ENCODE data around the gene RBM14.
A peak's percentile ranks its signal among the peaks of the same experiment; 100 is the strongest.

The RBM14 gene

GRCh38 chr11:66663741-66664296 is 47.4 kb downstream of the RBM14 start:
- no peak for FAIRE-seq

DNA sequence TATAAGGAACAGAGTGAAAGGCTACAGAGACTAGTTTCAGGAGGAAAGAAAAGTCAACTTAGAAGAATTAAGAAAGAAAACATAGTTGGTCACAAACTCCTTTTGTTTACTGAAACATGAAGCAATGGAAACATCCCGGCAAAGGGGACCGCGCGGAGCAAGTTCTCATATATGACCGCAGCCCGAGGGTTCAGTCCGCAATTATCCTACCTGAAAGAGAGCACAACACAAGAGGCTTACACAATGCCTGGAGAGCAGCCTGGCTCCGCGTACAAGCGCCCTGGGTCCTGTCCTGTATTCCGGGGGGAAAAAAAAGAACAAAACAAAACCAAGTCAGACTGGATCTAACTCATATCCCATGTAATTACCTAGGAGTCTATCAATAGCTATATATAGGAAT is 48.9 kb downstream of the RBM14 start:
- no peak for FAIRE-seq

More at GRCh38 chr11:66663741-66664296, 47.4 kb downstream of the RBM14 start:
- no peak for TF ChIP-seq POLR2A (IDR thresholded peaks at IDR 0.05; ENCODE audit: low read depth, low read length)
- no peak for TF ChIP-seq PAX5 (IDR thresholded peaks at IDR 0.05; ENCODE audit: insufficient read depth, low read length, severe bottlenecking)
- TF ChIP-seq SPI1 (IDR thresholded peaks at IDR 0.05; ENCODE audit: low read depth, low read length) = no peak
- no peak for TF ChIP-seq TAF1 (IDR thresholded peaks at IDR 0.05; ENCODE audit: low read depth, low read length)
- TF ChIP-seq POU2F2 (IDR thresholded peaks at IDR 0.05; ENCODE audit: low read depth, low read length) = no peak
- TF ChIP-seq POLR2AphosphoS5 (IDR thresholded peaks at IDR 0.05; ENCODE audit: low read depth, low read length) = no peak
- no peak for DNase-seq (ENCODE audit: insufficient read length, low spot score)

DNA sequence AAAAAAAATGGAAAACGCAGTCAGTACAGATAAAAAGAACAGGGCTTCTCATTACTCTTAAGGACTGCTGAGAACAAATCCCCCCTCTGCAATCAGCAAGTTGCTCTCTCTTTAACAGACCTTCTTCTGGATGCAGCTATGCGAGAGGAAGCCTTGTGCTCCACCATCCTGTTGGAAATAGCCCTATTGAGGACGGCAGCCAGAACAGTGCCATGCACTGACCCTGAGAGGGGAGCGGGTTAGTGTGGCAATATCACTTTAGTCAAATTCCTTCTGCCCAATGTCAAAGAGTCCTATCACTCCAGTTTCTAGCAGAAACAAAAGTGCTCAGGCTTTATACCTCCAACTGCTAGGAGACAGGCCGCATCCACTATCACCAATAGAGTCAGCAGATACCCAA is 54.4 kb downstream of the RBM14 start:
- DNase-seq (ENCODE audit: insufficient read length, low spot score) = no peak
- no peak for FAIRE-seq
- TF ChIP-seq POU2F2 (IDR thresholded peaks at IDR 0.05; ENCODE audit: low read depth, low read length) (no peak), TAF1 (IDR thresholded peaks at IDR 0.05; ENCODE audit: low read depth, low read length) (no peak), POLR2AphosphoS5 (IDR thresholded peaks at IDR 0.05; ENCODE audit: low read depth, low read length) (0 out of 2 replicates have a peak, but pooled peaks have one; percentile 22), PAX5 (IDR thresholded peaks at IDR 0.05; ENCODE audit: insufficient read depth, low read length, severe bottlenecking) (no peak), POLR2A (IDR thresholded peaks at IDR 0.05; ENCODE audit: low read depth, low read length) (no peak)

More for the DNA sequence above, 48.9 kb downstream of the RBM14 start:
- TF ChIP-seq POU2F2 (IDR thresholded peaks at IDR 0.05; ENCODE audit: low read depth, low read length) (no peak), POLR2A (IDR thresholded peaks at IDR 0.05; ENCODE audit: low read depth, low read length) (no peak), TAF1 (IDR thresholded peaks at IDR 0.05; ENCODE audit: low read depth, low read length) (no peak), POLR2AphosphoS5 (IDR thresholded peaks at IDR 0.05; ENCODE audit: low read depth, low read length) (no peak), SPI1 (IDR thresholded peaks at IDR 0.05; ENCODE audit: low read depth, low read length) (no peak), PAX5 (IDR thresholded peaks at IDR 0.05; ENCODE audit: insufficient read depth, low read length, severe bottlenecking) (no peak)
- DNase-seq (ENCODE audit: insufficient read length, low spot score) = no peak

DNA sequence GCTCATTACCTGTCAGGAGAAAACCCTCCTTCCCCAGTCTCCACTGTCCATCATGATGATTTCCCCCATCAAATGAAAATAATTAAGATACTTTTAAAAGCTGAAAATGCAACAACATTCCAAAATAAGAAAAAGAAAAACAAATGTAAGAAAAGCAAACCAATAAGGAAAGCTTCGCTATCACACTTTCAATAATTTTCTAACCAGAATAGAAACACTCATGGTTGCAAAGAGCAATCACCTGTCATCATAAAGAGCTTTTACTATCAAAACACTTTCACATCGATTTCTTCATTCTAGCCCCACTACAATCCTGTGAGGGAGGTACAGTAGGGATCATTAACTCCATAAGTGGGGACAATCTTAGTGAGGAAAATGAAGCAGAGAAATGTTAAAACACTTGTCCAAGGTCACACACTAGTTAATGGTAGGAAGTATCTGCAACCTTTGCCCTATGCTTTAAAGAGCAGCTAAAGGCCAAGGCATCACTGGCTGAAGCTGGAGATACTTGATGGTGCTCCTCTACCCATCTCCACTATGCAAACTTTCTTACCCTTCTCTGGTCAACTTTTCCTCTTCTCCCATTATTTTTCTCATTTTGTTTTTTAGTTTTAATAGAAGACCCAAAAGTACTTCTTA is 58.7 kb downstream of the RBM14 start:
- FAIRE-seq (no peak), DNase-seq (ENCODE audit: insufficient read length, low spot score) (no peak)
- TF ChIP-seq POLR2A (IDR thresholded peaks at IDR 0.05; ENCODE audit: low read depth, low read length) = no peak
- no peak for TF ChIP-seq SPI1 (IDR thresholded peaks at IDR 0.05; ENCODE audit: low read depth, low read length)
- TF ChIP-seq PAX5 (IDR thresholded peaks at IDR 0.05; ENCODE audit: insufficient read depth, low read length, severe bottlenecking) = no peak
- no peak for TF ChIP-seq TAF1 (IDR thresholded peaks at IDR 0.05; ENCODE audit: low read depth, low read length)
- TF ChIP-seq POU2F2 (IDR thresholded peaks at IDR 0.05; ENCODE audit: low read depth, low read length) = no peak
- no peak for TF ChIP-seq POLR2AphosphoS5 (IDR thresholded peaks at IDR 0.05; ENCODE audit: low read depth, low read length)

- TF ChIP-seq SPI1 (IDR thresholded peaks at IDR 0.05; ENCODE audit: low read depth, low read length) = peak; percentile 91
- no peak for TF ChIP-seq POLR2A (IDR thresholded peaks at IDR 0.05; ENCODE audit: low read depth, low read length)
- no peak for DNase-seq (ENCODE audit: insufficient read length, low spot score)
These were observed 60.0 kb downstream of the RBM14 start for GRCh38 chr11:66676282-66676919.

More at GRCh38 chr11:66676282-66676919, 60.0 kb downstream of the RBM14 start:
- FAIRE-seq = peak; percentile 91
